SH-SY5Y (cell line): ENCODE data around the gene PYGO2.

Experiments
- GATA2 ChIP-seq: IDR thresholded peaks from 2 replicates; pipeline ENCODE4 v1.6.1; 2011; ENCODE audit warnings: mild to moderate bottlenecking, low read depth, low read length
- GATA3 ChIP-seq: IDR thresholded peaks from 2 replicates; pipeline ENCODE4 v1.6.1; 2011; ENCODE audit warnings: low read depth, mild to moderate bottlenecking, low read length, moderate library complexity

- no peak for TF ChIP-seq GATA2
- TF ChIP-seq GATA3 = no peak
These were observed 11.1 kb upstream of the PYGO2 start for GRCh38 chr1:154972517-154973343.
